ENCODE measurements around the gene SPHK2.
"Not testable (repeated sequence)": the region's sequence is repeated elsewhere in the genome, so short reads cannot be mapped to it uniquely, and the experiment has no call there.

The SPHK2 gene

GRCh38 chr19:48637449-48637947 is 18.2 kb downstream of the SPHK2 start:
- peak; percentile 95 for DNase-seq

DNA sequence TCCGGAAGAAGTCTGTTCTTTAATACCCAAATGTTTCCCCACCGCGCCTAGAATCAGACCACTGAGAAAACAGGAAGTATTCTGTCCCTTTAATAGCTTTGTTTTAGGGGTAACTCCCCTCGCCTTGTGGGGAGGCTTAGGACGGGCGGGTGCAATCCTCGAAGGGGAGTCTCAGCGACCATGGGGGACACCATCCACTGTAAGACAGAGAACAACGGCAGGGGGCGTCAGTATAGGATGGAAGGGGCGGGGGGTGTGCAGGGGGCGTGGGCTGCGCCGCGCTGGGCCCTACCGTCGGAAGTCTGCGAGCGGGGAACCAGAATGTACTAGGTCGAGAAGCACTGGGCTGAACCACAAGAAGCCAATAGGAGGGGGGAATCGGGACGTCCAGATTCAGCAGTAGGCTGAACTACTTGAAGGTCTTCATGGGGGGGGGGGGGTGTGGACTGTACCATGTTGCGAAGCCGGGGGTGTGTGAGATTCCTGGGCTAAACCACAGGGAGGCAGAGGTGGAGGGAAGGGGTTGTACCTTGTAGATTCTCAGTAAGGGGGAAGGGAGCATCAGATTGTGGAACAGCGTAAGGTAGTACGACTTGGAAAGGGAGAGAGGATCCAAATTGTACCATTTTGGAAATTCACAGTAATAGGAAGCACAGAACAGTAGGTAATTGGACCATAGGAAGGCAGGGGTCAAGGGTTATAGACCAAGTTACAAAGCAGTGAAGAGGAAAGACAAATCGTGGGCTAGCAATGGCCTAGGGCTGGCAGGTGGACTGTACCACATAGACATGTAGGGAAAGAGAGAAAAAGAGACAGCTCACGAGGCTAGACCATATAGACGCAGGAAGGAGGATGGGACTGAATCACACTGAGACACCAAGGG is 18.9 kb downstream of the SPHK2 start:
- peak; percentile 80 for DNase-seq

DNA sequence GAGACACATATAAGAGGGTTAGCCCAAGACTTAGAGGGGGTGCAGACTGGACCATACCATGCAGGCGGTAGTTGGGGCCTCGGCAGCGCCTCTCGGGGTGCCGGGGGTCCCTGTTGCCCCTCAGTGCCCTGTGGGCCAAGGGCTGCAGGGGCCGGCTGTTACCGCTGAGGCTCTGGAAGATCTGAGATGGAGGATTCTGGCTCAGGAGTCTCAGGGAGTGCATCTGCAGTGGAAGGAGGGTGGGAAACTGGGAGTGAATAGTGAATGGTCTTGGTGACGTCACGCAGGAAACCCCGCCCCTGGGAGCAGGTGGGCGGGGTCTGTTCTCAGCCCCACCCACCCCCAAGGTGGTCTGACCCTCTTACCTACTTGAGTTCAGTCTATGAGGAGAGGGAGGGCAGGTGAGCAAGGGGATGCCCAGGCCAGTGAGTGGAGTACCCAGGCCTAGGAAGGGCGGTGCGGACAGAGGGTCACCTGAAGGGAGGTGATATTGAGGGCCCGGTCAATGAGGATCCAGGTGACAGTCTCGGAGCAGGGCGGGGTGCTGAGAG is 19.6 kb downstream of the SPHK2 start:
- no peak for DNase-seq

DNA sequence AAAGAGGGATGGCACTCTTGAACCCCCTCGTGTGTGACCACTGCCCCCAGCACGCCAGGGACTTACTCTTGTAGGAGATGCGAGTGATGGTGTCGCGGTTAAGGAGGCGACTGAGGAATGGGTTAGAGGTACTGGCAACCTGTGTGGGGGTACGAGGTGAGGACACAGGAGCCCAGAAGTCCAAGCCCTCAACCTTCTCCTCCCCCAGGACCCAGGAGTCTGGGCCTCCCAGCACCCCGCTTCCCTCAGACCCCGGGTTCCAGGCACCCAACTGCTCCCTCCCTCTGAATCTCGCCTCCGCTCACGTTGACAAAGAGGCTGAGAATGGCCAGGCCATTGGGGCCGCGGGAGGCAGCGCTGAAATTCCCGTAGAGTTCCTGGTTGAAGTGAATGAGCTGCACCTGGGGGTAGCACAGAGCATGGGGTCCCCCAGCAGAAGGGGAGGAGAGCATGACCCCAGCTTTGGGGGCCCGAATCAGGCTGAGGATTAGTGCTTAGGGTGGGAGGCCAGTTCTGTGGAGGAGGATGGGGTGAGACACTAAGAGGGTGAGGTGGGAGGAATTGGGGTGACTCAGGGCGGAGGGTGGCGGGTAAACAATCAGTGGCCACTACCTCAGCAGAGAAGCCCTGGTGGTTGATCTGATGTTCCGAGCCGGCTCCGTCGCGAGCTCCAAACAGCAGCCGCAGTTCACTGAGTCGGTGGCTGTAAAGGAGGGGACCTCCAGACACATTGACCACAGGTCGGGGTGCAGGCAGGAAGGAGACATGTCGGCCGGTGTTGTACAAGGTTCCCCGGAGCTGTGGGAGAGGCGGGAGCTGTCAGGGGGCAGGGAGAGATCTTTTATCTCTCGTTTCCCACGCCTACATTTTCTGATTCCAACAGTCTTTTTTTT is 20.4 kb downstream of the SPHK2 start:
- no peak for DNase-seq

GRCh38 chr19:48641850-48642249 is 22.5 kb downstream of the SPHK2 start:
- no peak for DNase-seq

DNA sequence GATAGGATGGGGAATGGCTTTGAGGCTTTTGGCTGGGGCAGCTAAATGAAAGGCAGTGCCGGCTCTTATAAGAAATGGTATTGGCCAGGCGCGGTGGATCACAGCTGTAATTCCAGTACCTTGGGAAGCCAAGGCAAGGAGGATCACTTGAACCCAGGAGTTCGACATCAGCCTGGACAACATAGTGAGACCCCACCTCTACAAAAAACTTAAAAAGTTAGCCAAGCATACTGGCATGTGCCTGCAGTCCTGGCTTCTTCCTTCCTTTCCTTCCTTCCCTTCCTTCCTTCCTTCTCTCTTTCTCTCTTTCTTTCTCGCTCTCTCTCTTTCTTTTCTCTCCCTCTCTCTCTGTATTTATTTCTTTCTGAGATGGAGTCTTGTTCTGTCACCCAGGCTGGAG is 23.6 kb downstream of the SPHK2 start:
- DNase-seq: no peak

DNA sequence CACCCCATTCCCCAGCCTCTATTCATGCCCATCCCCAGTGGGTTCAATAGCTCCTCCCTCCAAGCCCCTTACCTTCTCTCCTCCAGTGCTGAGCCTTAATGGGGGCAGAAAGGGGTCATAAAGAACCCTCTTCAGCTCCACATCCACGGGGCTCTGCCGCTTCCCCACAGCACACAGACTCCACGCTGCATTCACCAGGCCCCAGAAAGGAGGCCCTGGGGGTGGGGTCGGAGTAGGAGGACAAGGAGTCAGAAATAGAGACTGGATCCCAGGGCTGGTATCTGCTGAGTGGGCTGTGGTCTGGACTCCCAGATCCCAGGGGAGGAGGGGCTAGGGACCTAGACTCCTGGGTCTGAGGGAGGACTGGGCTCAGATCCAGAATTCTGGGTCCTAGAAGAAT is 25.0 kb downstream of the SPHK2 start:
- no peak for DNase-seq

DNA sequence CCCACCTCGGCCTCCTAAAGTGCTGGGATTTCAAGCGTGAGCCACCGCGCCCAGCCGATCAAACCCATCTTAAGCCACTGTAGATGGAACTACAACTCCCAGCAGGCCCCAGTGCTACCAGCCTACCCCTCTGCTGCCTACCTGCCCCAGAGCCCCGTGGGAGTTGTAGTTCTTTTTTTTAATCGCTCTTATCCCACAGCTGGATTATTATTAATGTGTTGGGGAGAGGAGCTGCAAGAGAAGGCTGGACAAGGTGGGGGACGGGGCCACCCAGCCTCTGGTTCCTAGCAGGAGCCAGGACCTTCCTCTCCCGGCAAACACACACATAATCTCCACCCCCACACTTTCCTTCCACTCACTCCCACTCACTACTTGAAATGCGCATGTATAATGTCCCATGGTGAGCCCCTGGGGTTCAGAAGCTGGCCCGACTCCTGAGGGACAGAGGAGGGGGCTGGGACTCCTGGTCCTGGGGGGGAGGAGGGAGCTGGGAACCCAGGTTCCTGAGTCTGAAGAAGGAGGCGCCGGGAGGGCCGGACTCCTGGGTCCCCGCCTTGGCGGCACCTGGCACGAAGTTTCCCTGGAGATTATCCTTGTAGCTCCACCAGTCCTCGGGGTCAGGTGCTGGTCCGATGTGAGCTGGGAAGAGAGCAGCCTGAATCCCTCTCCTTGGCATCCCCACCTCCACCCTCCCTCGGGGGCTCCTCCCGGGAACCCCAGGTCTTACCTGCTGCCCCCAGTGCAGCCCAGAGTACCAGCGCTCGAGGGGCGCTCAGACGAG is 25.7 kb downstream of the SPHK2 start:
- DNase-seq: peak; percentile 77

DNA sequence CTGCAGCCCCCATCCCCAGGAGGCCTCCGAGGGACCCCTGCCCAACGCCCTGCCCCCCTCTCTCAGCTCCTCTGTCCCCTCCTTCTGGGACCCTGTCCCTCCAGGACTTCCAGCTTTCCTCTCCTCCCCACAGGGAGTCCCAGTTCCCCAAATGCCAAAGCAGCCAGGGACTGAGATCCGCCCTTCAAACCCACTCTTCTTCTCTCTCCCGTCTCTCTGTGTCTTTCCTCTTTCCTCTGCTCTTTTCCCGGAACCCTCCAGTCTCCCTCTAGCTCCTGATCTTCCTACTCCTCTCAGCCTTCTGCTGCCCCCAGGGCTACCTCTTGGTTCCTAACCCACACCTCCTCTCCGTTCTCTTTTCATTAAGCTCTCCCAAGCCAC is 26.3 kb downstream of the SPHK2 start:
- peak; percentile 66 for DNase-seq

- DNase-seq: peak; percentile 73
Observed at GRCh38 chr19:48646001-48646721, 26.9 kb downstream of the SPHK2 start, which contains the start of gene CA11. CA11 (minus strand) TSS chr19:48646187; CDS start chr19:48645632, 555 bp downstream.

DNA sequence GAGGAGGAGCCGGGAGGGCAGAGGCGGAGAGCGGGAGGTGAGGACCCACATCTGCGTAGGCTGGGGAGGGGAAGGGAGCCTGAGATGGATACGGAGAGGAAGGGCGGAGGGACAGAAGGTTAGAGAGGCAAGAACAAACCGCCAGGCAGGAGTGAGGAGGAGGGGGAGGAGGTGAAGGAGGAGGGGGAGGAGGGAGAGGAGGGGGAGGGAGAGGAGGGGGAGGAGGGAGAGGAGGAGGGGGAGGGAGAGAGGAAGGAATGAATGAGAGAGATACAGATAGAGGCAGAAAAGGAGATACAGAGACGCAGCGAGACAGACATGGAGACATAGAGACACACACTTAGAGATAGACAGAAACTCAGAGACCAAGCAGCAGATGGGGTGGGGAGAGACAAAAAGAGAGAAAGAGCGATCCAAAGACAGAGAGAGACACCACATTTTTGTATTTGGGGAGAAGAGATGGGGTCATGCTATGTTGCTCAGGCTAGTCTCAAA is 27.5 kb downstream of the SPHK2 start:
- no peak for DNase-seq

DNA sequence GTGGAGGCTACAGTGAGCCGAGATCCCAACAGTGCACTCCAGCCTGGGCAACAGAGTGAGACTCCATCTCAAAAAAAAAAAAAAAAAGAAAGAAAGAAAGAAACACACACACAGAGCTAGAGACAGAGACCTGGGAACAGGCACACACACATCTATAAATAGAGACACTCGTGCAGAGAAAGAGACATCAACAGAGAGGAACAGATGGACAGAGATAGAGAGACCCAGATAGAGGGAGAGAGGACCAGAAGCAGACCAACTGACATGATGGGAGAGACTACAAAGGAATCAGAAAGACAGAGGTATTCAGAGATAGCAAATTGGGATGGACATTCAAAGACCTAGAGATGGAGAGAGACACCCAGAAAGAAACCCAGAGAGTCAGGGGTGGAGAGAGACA is 28.8 kb downstream of the SPHK2 start:
- no peak for DNase-seq

- DNase-seq: no peak
Observed at GRCh38 chr19:48650974-48651682, 31.8 kb downstream of the SPHK2 start.

DNA sequence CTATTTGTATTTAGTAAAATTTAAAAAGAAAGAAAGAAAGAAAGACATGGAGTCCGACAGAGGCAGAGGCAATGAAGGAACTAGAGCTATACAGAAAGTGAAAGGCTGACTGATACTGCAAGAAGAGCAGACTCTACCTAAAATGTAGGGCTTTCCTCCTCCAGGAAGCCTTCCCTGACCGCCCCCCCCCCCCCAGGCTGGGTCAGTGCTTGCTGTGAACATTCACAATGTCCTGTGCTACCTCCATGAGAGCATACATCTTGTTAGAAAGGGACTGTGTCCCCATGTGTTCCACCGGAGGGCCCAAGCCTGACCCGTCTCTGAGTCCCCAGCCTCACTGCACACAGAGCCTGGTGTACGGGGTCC is 32.4 kb downstream of the SPHK2 start:
- DNase-seq: no peak

GRCh38 chr19:48654299-48655059 is 35.2 kb downstream of the SPHK2 start:
- DNase-seq: peak; percentile 22

DNA sequence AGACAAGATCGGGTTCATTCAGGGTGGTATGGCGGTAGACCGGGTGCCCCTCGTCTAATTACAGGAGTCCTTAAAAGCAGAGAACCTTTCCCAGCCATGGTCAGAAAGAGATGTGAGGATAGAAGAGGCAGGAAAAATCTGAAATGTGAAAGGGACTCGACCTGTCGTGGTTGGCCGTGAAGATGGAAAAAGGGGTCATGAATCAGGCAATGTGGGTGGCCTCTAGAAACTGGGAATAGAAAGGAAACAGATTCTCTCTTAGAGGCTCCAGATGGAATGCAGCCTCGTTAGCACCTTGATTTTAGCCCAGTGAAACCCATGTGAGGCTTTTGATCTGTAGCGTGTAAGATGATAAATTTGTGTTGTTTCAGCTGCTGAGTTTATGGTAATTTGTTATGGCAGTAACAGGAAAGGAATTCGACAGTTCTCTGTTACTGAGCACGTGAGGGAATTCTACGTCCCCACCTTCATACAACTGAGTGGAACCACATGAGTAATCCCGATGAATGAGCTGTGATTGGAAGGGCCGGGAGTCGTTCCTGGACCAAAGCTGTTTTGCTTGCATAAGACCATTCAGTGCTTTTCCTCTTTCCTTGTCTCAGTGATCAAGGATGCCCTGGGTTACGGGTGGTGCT is 37.7 kb downstream of the SPHK2 start:
- no peak for DNase-seq

- not testable (repeated sequence) for DNase-seq
Observed at GRCh38 chr19:48657828-48658227, 38.5 kb downstream of the SPHK2 start.

DNA sequence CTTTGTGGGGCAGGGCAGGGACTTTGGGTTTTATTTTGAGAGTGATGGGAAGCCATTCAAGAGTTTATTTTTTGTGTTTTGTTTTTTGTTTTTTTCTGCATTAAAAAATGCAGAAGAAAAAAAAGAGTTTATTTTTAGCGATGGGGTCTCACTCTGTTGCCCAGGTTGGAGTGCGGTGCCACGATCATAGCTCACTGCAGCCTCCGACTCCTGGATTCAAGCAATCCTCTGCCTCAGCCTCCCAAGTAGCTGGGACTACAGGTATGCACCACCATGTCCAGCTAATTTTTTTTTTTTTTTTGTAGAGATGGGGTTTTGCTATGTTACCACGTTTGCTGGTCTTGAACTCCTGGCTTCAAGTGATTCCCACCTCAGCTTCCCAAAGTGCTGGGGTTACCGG is 39.2 kb downstream of the SPHK2 start:
- DNase-seq: no peak

DNA sequence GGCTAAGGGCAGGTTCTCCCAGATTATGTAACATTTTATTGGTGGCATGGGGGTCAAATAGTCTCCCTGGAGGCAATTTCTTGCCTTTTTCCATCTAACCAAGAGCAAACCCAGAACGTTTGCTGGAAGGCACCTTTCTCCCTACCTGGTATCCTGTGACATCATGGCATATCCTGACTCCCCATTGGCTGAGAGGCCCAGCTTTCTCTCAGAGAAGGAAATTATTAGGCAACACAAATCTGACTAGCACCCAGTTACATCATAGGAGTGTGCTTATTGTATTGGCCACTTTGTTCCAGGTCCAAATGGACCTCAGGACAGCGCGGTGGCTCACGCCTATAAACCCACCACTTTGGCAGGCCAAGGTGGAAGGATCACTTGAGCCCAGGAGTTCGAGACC is 40.5 kb downstream of the SPHK2 start:
- no peak for DNase-seq
